Liver (tissue), 3 donors: ENCODE data around the gene HDLBP.

Source experiments
- RAD21 ChIP-seq, 2 donors: IDR thresholded peaks; 2 replicates each; pipeline ENCODE4 v1.6.1; 2016; ENCODE audit warnings: antibody characterized with exemption in 2 of 2, mild to moderate bottlenecking in 2 of 2
- TF ChIP-seq, protein P1 (sequence below): fragments of 150-350 bp; IDR thresholded peaks from 2 replicates; pipeline ENCODE4 v1.5.1; 2017; ENCODE audit warnings: improper control_type of control experiment, low read depth, low read length; ENCODE audit not compliant: missing input control
- TF ChIP-seq, protein P2 (sequence below): IDR thresholded peaks from 2 replicates; pipeline ENCODE4 v1.6.1; 2016; ENCODE audit warnings: antibody characterized with exemption
- donor health status: healthy.
- donor health status: healthy.

DNA sequence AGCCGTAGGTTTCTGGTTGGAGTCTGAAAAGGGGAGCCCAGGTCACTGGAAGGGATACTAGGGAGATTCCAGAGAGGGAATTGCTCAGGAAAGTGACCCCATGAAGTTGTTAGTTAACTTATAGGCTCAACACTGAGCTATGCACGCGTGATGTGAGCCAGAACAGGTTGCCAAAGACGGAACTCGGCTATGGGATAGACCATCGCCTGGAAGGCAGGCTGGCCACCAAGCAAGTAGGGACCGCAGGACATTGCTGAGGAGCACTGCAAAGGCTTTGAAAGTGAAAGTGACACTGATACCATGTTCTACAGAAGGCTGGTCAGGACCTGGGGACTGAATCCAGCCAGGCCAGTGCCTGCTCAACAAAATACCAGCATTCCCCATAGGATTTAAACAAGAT is 48.0 kb upstream of the HDLBP start:
- TF ChIP-seq RAD21 (IDR thresholded peaks at IDR 0.05), result no peak
- TF ChIP-seq, protein P1, sequence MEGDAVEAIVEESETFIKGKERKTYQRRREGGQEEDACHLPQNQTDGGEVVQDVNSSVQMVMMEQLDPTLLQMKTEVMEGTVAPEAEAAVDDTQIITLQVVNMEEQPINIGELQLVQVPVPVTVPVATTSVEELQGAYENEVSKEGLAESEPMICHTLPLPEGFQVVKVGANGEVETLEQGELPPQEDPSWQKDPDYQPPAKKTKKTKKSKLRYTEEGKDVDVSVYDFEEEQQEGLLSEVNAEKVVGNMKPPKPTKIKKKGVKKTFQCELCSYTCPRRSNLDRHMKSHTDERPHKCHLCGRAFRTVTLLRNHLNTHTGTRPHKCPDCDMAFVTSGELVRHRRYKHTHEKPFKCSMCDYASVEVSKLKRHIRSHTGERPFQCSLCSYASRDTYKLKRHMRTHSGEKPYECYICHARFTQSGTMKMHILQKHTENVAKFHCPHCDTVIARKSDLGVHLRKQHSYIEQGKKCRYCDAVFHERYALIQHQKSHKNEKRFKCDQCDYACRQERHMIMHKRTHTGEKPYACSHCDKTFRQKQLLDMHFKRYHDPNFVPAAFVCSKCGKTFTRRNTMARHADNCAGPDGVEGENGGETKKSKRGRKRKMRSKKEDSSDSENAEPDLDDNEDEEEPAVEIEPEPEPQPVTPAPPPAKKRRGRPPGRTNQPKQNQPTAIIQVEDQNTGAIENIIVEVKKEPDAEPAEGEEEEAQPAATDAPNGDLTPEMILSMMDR, result no peak
- TF ChIP-seq, protein P2, sequence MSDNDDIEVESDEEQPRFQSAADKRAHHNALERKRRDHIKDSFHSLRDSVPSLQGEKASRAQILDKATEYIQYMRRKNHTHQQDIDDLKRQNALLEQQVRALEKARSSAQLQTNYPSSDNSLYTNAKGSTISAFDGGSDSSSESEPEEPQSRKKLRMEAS, result no peak
